Epithelial cell of proximal tubule (primary cell): ENCODE results near the gene PRSS2. TPM values are rescaled to one million over a fixed set of nuclear protein-coding genes. Genes with fewer than 3 reads are reported as not detected.
A peak's percentile ranks its signal among the peaks of the same experiment; 100 is the strongest.
"Not testable (repeated sequence)": the region's sequence is repeated elsewhere in the genome, so short reads cannot be mapped to it uniquely, and the experiment has no call there.

Source experiments
- DNase-seq: peaks from one replicate; pipeline ENCODE4 v3.0.0-alpha.2; 2011; ENCODE audit warnings: low read depth
- H3K4me3 ChIP-seq: 2 replicates; pipeline ENCODE4 v1.5.1; 2011; ENCODE audit warnings: low read depth, mild to moderate bottlenecking, low read length
- total RNA-seq: library from RNA; depleted of rRNA; stranded (reverse); fragments of >200 nt; gene quantifications from 2 replicates; pipeline ENCODE4 v1.2.3, GENCODE V29; 2015
- TF ChIP-seq, protein P1 (sequence below): conservative IDR thresholded peaks from 2 replicates; pipeline ENCODE4 v1.5.1; 2012; ENCODE audit warnings: low read depth, mild to moderate bottlenecking, low read length

PRSS2 gene
- total RNA-seq, 1 donor from 2014 or later, result not detected

DNA sequence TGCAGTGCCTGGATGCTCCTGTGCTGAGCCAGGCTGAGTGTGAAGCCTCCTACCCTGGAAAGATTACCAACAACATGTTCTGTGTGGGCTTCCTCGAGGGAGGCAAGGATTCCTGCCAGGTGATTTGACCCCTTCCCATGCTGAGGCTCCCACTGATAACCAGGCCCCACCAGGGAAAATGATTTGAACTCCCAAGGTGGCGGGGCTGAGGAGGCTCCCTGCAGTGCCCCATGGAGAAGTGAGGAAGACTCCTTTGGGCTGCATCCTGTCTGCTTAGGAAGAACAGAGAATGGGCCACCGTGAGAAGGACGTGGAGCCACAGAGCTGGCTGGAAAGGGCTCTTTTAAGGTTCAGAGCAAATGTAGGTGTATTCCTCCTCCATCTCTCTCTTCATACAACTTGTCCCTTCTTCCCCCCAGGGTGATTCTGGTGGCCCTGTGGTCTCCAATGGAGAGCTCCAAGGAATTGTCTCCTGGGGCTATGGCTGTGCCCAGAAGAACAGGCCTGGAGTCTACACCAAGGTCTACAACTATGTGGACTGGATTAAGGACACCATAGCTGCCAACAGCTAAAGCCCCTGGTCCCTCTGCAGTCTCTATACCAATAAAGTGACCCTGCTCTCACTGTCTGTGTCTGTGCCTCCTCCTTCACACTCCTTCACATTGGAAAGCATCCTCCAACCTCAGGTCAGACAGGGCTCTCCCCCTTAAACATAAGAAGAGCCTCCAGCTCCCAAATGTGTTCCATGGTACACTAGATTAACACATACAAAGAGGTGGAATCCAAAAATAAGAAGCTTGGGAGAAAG lies 3.4 kb downstream of the PRSS2 start:
- no peak overlapping the region for H3K4me3 ChIP-seq
- no peak for DNase-seq
- TF ChIP-seq, protein P1, sequence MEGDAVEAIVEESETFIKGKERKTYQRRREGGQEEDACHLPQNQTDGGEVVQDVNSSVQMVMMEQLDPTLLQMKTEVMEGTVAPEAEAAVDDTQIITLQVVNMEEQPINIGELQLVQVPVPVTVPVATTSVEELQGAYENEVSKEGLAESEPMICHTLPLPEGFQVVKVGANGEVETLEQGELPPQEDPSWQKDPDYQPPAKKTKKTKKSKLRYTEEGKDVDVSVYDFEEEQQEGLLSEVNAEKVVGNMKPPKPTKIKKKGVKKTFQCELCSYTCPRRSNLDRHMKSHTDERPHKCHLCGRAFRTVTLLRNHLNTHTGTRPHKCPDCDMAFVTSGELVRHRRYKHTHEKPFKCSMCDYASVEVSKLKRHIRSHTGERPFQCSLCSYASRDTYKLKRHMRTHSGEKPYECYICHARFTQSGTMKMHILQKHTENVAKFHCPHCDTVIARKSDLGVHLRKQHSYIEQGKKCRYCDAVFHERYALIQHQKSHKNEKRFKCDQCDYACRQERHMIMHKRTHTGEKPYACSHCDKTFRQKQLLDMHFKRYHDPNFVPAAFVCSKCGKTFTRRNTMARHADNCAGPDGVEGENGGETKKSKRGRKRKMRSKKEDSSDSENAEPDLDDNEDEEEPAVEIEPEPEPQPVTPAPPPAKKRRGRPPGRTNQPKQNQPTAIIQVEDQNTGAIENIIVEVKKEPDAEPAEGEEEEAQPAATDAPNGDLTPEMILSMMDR, result no peak

DNA sequence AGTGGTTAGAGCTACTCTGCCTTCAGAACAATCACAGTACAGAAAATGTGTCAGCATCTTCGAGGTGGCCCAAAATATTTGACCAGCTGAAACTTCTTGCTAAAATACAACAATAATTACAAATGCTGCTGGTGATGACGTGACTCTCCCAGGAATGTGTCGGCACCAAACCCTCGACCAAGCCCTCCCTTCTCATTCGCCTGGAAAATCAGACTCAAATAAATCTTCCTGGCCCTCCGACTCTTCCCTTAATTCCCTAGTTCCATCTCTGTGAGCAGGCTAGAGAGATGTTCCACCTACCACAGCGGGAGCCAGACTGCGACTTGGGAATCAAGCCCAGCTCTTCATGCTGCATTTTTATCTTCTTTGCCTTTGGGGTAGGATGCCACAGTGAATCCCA lies 4.1 kb downstream of the PRSS2 start:
- TF ChIP-seq, protein P1, result no peak
- no peak overlapping the region for H3K4me3 ChIP-seq
- no peak for DNase-seq

DNA sequence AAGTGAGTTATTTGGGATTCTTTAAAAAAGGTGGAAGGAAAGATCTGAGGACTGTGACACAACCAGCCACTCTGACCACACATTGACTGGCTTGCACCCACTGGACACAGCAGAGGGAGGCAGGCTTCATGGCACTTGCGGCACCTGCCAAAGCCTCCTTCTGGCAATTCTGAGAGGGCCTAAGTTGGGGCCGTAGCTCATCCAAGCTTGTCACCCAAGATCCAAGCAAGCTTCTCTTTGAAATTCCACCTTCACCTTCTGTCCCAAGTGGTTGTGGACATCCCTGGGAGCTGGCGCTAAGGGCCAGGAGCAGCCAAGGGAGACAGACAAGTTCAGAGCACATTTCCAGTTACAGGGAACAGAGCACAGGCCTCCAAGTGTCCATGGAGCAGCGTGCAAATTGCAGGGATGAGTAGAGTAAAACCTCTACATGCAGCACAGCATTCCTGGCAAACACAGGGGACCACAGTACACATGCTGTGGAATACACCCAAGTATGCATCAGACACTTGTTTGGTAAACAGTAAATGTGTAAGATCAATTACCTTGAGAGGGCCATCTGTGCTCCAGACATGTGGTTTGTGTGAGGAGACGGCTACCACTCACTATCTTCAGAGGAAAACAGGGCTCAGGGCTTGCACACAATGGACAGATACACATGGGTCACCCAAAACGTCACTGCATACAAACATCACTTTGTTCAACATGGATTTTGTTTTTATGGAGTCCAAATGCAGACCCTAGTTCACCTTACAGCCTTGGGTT lies 4.8 kb downstream of the PRSS2 start:
- not testable (repeated sequence) for H3K4me3 ChIP-seq, DNase-seq

DNA sequence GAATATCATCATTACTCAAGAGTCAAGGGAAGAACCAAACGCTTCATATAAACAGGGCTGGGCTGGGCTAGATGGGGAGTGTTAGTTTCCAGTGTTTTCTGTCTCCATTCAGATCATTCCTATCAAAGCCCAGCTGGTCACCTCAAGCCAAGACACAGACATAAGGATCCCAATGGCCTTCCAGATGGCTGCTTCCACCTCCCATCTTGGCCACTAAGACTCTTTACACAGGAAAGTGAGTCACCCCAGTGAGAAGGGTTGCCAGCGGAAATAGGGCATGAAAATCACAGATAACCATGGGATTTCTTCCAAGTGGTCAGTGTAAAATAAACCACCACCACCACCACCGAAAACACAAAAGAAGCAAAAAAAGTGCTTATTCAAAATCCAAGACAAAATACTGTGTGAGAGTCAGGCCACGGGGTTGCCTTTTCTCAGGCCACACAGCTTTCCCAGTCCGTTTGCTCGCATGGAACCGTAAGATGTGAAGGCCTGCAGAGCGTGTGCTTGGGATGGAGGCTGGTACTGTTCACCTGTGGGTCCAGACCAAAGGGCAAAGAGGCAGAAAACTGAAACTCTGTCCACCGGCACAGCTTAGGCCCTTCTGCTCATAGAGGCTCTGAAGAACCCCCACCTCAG lies 5.6 kb downstream of the PRSS2 start:
- no peak overlapping the region for H3K4me3 ChIP-seq
- no peak for DNase-seq
- TF ChIP-seq, protein P1, result no peak

DNA sequence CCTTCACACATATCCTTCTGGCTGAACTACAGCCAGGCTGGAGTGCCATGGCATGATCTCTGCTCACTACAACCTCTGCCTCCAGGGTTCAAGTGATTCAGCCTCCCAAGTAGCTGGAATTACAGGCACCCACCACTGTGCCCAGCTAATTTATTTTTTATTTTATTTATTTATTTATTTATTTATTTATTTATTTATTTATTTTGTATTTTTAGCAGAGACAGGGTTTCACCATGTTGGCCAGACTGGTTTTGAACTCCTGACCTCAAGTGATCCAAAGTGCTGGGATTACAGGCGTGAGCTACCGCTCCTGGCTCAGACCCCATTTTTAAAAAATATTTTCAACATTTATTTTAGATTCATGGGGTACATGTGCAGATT lies 6.1 kb downstream of the PRSS2 start:
- not testable (repeated sequence) for DNase-seq, H3K4me3 ChIP-seq

DNA sequence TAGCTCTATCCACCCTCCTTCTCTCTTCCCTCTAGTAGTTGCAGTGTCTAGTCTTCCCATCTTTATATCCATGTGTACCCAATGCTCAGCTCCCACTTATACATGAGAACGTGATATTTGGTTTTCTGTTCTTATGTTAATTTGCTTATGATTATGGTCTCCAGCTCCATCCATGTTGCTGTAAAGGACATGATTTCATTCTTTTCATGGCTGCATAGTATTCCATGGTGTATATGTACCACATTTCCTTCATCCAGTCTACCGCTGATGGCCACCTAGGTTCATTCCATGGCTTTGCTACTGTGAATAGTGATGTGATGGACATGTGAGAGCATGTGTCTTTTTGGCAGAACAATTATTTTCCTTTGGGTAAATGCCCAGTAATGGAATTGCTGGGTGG lies 6.5 kb downstream of the PRSS2 start:
- no peak for DNase-seq
- TF ChIP-seq, protein P1, result no peak
- H3K4me3 ChIP-seq, result no peak overlapping the region

DNA sequence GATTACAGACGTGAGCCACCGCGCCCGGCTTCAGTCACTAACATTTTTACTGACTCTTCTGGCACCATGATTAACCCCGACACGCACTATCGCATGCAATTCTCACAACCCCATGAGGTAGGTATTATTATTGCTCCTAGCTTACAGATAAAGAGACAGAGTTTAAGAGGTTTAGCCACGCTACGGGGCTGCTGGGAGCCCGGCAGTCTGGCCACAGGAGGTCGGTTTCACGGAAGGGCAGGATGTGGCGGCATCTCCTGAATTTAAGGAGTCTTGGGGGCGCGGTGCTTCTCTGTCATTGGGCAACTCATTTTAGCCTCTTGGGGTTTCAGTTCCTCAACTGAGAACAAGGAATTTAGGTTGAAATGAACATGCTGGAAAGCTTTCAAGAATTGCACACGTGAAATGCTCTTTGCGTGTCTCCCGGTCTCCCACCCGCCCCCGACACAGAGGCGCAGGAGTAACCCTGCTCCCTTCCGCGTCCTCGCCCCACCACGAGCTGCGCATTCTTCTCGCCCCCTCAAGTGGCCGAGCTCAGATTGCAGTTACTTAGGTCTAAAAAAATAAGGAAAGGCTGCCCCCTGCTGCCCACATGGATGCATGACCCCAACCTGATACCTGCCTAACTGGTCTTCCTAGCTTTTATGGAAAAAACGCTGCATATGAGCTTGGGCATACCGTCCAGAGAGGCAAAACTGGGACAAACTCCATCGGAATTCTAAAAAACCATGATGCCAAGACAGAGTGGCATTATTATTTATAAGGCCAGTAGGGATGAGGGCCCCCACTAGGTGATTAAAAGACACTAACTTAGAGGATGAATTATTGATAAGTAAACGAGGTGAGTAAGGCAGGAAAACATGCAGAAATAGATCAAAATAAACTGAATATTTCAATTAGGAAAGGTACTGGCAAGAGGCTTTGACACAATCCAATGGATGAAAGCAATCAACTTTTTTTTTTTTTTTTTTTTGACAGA lies 12.4 kb downstream of the PRSS2 start:
- peak; percentile 49 for DNase-seq
- H3K4me3 ChIP-seq, result peak overlapping the region; percentile 47
- TF ChIP-seq, protein P1, result peak; percentile 98
